ENCODE measurements around the gene PRKG1.

DNA sequence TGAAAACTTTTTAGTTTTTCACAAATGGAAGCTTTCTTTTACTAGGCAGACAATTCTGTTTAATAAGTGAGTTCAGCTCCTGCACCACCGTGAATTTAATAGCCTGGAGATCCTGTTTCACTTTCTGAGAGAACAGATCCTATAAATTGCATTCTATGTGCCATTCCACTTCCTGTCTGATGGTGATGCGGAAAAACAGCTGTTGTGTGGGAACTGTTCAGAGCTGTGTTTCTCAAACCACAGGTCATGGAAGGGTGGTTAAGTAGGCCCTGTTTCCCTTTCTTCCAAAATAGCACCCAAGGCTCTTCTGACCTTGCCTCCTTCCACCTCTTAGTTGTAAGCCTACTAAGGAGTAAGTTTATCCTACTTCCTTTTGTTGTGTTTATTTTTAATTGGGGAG, 1142.6 kb downstream of the PRKG1 start:
- TF ChIP-seq, protein P1, sequence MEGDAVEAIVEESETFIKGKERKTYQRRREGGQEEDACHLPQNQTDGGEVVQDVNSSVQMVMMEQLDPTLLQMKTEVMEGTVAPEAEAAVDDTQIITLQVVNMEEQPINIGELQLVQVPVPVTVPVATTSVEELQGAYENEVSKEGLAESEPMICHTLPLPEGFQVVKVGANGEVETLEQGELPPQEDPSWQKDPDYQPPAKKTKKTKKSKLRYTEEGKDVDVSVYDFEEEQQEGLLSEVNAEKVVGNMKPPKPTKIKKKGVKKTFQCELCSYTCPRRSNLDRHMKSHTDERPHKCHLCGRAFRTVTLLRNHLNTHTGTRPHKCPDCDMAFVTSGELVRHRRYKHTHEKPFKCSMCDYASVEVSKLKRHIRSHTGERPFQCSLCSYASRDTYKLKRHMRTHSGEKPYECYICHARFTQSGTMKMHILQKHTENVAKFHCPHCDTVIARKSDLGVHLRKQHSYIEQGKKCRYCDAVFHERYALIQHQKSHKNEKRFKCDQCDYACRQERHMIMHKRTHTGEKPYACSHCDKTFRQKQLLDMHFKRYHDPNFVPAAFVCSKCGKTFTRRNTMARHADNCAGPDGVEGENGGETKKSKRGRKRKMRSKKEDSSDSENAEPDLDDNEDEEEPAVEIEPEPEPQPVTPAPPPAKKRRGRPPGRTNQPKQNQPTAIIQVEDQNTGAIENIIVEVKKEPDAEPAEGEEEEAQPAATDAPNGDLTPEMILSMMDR (conservative IDR thresholded peaks at IDR 0.05; ENCODE audit: low read depth, low read length): no peak
- no peak for TF ChIP-seq EZH2 (IDR thresholded peaks at IDR 0.05; ENCODE audit: low read length, unreplicated experiment)
